HCT116 (cell line): ENCODE results near the gene GABRB3. TPM values are rescaled to one million over a fixed set of nuclear protein-coding genes. Genes with fewer than 3 reads are reported as not detected.

Experiments
- ATAC-seq: fragments of 200-7000 bp; cut with Tn5 transposase; 2 replicates; pipeline ENCODE4 v1.9.1; 2020; ENCODE audit warnings: mild to moderate bottlenecking, moderate library complexity
- BruUV-seq: library from RNA; stranded (reverse); fragments of 400-500 nt; replicated peaks from 2 replicates; lab custom pipeline; 2021; lab: Mats Ljungman, UMichigan
- CTCF ChIA-PET: fragments of 300-600 bp; sonication (Branson Sonifier 250); formaldehyde crosslinking; loops from one replicate; lab custom pipeline; 2021; ENCODE audit warnings: antibody characterized with exemption; lab: Charles Lee
- POLR2A ChIA-PET: fragments of 300-600, 350-600 bp; sonication (Branson Sonifier 250); formaldehyde crosslinking; loops from one replicate; lab custom pipeline; 2021; ENCODE audit warnings: antibody characterized with exemption; lab: Charles Lee
- RAD21 ChIA-PET, 2 experiments: fragments of 300-600 bp; sonication (Branson Sonifier 250); formaldehyde crosslinking; loops; one replicate each; lab custom pipeline; 2023; ENCODE audit warnings: low total read pairs in 2 of 2; ENCODE audit not compliant: uncharacterized antibody in 2 of 2, unreplicated experiment in 2 of 2, low non-redundant PET in 1 of 2; lab: Charles Lee
- DNase-seq: peaks from one replicate; pipeline ENCODE4 v3.0.0-alpha.2; 2010; ENCODE audit warnings: low read depth, low spot score
- H2AFZ ChIP-seq: fragments of 200-600 bp; shearing (Covaris generic), sonication (generic); 2 replicates; pipeline ENCODE4 v1.6.1; 2017; ENCODE audit warnings: low read depth, mixed run types, mixed read lengths, antibody characterized with exemption, low read length; ENCODE audit not compliant: poor library complexity, severe bottlenecking
- H3K27ac ChIP-seq: 2 replicates; pipeline ENCODE4 v1.5.1; 2012; ENCODE audit warnings: low read depth, low read length
- H3K27me3 ChIP-seq: fragments of 200-600 bp; sonication (generic); 2 replicates; pipeline ENCODE4 v1.6.1; 2016; ENCODE audit warnings: mixed run types, low read length, mixed read lengths; ENCODE audit not compliant: insufficient read depth
- H3K36me3 ChIP-seq, 2 experiments: fragments of 200-500 bp in 1 of 2; fragments of 200-600 bp in 1 of 2; sonication (Bioruptor generic) in 1 of 2; sonication (generic) in 1 of 2; 2 replicates each; pipeline versions ENCODE4 v1.5.1 to v1.6.1; 2014 to 2016; ENCODE audit warnings: low read length in 2 of 2, inconsistent platforms in 1 of 2, mixed read lengths in 1 of 2, mixed run types in 1 of 2; ENCODE audit not compliant: insufficient read depth in 2 of 2, control insufficient read depth in 1 of 2
- H3K4me1 ChIP-seq, 2 experiments: fragments of 200-600 bp in 1 of 2; sonication (generic) in 1 of 2; 2 replicates each; pipeline versions ENCODE4 v1.5.1 to v1.6.1; 2012 to 2017; ENCODE audit warnings: low read length in 2 of 2, inconsistent platforms in 1 of 2, mild to moderate bottlenecking in 1 of 2, mixed read lengths in 1 of 2, mixed run types in 1 of 2, moderate library complexity in 1 of 2; ENCODE audit not compliant: insufficient read depth in 2 of 2, control insufficient read depth in 1 of 2
- H3K4me2 ChIP-seq: fragments of 200-600 bp; sonication (generic); 2 replicates; pipeline ENCODE4 v1.6.1; 2017; ENCODE audit warnings: mixed run types, low read length, mixed read lengths
- H3K4me3 ChIP-seq, 2 experiments: fragments of 200-600 bp in 1 of 2; sonication (generic) in 1 of 2; replicated peaks in 1 of 2; 2 replicates each; pipeline ENCODE4 v1.5.1; 2011 to 2016; ENCODE audit warnings: low read length in 2 of 2, control low read depth in 1 of 2, low read depth in 1 of 2, mild to moderate bottlenecking in 1 of 2, mixed read lengths in 1 of 2, mixed run types in 1 of 2
- H3K79me2 ChIP-seq: fragments of 200-600 bp; sonication (generic); 2 replicates; pipeline ENCODE4 v1.6.1; 2017; ENCODE audit warnings: mild to moderate bottlenecking, mixed run types, low read length, moderate library complexity, mixed read lengths; ENCODE audit not compliant: insufficient read depth
- H3K9ac ChIP-seq: fragments of 200-600 bp; sonication (generic); 2 replicates; pipeline ENCODE4 v1.6.1; 2016; ENCODE audit warnings: low read length, mixed read lengths
- H3K9me2 ChIP-seq: fragments of 200-600 bp; sonication (generic), shearing (Covaris generic); 2 replicates; pipeline ENCODE4 v1.6.1; 2017; ENCODE audit warnings: mixed run types, mild to moderate bottlenecking, moderate library complexity; ENCODE audit not compliant: insufficient read depth
- H3K9me3 ChIP-seq, 2 experiments: fragments of 200-500 bp in 1 of 2; fragments of 200-600 bp in 1 of 2; sonication (Bioruptor generic) in 1 of 2; sonication (generic) in 1 of 2; 2 replicates each; pipeline ENCODE4 v1.6.1; 2014 to 2017; ENCODE audit warnings: low read length in 2 of 2, mixed read lengths in 2 of 2, inconsistent platforms in 1 of 2, low read depth in 1 of 2, mild to moderate bottlenecking in 1 of 2, mixed run types in 1 of 2, moderate library complexity in 1 of 2; ENCODE audit not compliant: control insufficient read depth in 1 of 2, insufficient read depth in 1 of 2
- H4K20me1 ChIP-seq: fragments of 200-600 bp; sonication (generic), shearing (Covaris generic); 2 replicates; pipeline ENCODE4 v1.6.1; 2017; ENCODE audit warnings: mixed run types, mild to moderate bottlenecking, moderate library complexity; ENCODE audit not compliant: insufficient read depth
- CEBPB ChIP-seq: IDR thresholded peaks from 2 replicates; pipeline ENCODE4 v1.6.1; 2012; ENCODE audit warnings: low read depth
- EZH2phosphoT487 ChIP-seq: fragments of 200-600 bp; IDR thresholded peaks from 2 replicates; pipeline ENCODE4 v1.6.1; 2018; ENCODE audit warnings: antibody characterized with exemption, borderline replicate concordance
- FOSL1 ChIP-seq: IDR thresholded peaks from 2 replicates; pipeline ENCODE4 v1.6.1; 2012; ENCODE audit warnings: low read depth
- POLR2A ChIP-seq: IDR thresholded peaks from 2 replicates; pipeline ENCODE4 v1.7.0; 2011; ENCODE audit warnings: borderline replicate concordance; ENCODE audit not compliant: insufficient read depth, insufficient read length; ENCODE audit errors: extremely low read depth
- POLR2AphosphoS5 ChIP-seq: IDR thresholded peaks from 2 replicates; pipeline ENCODE4 v1.6.1; 2011; ENCODE audit warnings: mild to moderate bottlenecking, low read depth, low read length, moderate library complexity
- SIN3A ChIP-seq: IDR thresholded peaks from 2 replicates; pipeline ENCODE4 v1.6.1; 2012; ENCODE audit warnings: low read depth
- SP1 ChIP-seq: IDR thresholded peaks from 2 replicates; pipeline ENCODE4 v1.6.1; 2012; ENCODE audit warnings: low read depth
- TCF7L2 ChIP-seq: IDR thresholded peaks from 2 replicates; pipeline ENCODE4 v1.7.0; 2011; ENCODE audit warnings: borderline replicate concordance, inconsistent platforms; ENCODE audit not compliant: insufficient read depth, insufficient read length; ENCODE audit errors: extremely low read depth
- YY1 ChIP-seq: IDR thresholded peaks from 2 replicates; pipeline ENCODE4 v1.6.1; 2011; ENCODE audit warnings: low read length, low read depth, moderate library complexity, mild to moderate bottlenecking; ENCODE audit not compliant: insufficient replicate concordance; ENCODE audit errors: extremely low read depth
- intact Hi-C: fragments of 100-400 bp; cut with micrococcal nuclease; formaldehyde crosslinking; loops from 2 replicates; pipeline ENCODE4 v1.10.0; 2022
- total RNA-seq: library from RNA; stranded (reverse); gene quantifications from one replicate; pipeline ENCODE4 v1.2.1, GENCODE V29; 2021; ENCODE audit not compliant: unreplicated experiment

The GABRB3 gene
- total RNA-seq, 1 experiment from 2014 or later, result 0.52 TPM

DNA sequence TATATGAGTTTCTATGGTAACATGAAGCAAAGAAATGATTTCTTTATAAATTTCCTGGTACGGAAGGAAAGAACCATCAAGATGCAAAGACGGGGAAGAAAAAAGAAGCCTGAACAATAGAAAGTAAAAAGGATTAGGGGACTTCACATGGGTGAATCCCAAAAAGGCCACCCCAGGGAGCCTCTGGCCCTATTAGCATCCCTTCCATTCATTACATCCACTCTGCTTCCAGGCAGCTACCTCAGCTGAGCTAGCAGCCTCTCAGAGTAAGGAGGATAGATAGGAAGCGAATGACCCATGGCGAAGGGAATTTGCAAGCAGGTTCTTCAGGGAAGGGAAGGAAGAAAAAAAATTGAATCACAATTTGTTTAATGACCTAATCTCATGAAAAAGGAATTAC lies 81.6 kb downstream of the GABRB3 start:
- H3K36me3 ChIP-seq, result no peaks in the 10 kb centered on the region
- no peak overlapping the region for H3K27ac ChIP-seq
- H4K20me1 ChIP-seq, result no peaks in the 10 kb centered on the region
- intact Hi-C loops, result no loop called here
- no peak overlapping the region for H3K4me3 ChIP-seq
- H3K9ac ChIP-seq, result no peak overlapping the region
- H3K9me3 ChIP-seq, result peaks cover 25 to 29% of the 10 kb centered on the region in 2 experiments; a peak in 2 of 4 replicates
- no peak for ATAC-seq
- ChIA-PET CTCF (no interaction called here), RAD21 (no interaction called here), POLR2A (no interaction called here)
- H3K27me3 ChIP-seq, result no peaks in the 10 kb centered on the region
- no peak for DNase-seq
- H3K79me2 ChIP-seq, result no peaks in the 10 kb centered on the region
- no peaks in the 10 kb centered on the region for H3K9me2 ChIP-seq
- BruUV-seq, result no TSS peak
- TF ChIP-seq FOSL1 (no peak), POLR2AphosphoS5 (no peak), SP1 (no peak), SIN3A (no peak), EZH2phosphoT487 (no peak), POLR2A (no peak), CEBPB (no peak)
- H3K4me2 ChIP-seq, result no peak overlapping the region
- no peak overlapping the region for H2AFZ ChIP-seq
- no peaks in the 10 kb centered on the region for H3K4me1 ChIP-seq

DNA sequence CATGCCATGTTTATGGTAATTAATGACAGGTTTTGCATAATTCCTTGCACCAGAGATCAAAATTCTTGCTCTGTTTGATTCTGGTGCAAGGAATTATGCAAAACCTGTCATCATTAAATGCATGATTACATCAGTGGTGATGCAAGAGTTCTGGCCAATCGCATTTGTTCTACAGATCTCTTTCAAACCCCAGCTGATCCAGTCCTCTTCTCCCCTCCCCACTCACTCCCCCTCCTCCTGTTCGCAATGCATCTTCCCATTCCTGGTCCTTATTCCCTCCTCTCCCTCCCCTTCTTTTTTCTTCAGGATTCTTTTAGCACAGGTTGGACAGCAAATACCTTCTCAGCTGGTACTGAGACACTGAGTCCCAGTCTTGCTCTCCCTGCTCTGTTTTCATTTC lies 82.1 kb downstream of the GABRB3 start:
- no peak for TF ChIP-seq TCF7L2
- TF ChIP-seq EZH2phosphoT487, result no peak
- TF ChIP-seq POLR2AphosphoS5, result no peak
- TF ChIP-seq YY1, result no peak
- TF ChIP-seq, all 23 proteins: peak for 0
- ChIA-PET POLR2A (no interaction called here), CTCF (no interaction called here), RAD21 (no interaction called here)
- ATAC-seq (no peak), DNase-seq (no peak)
- no peak overlapping the region for H3K27ac ChIP-seq
- intact Hi-C loops, result no loop called here
- peaks cover 25 to 29% of the 10 kb centered on the region in 2 experiments; a peak in 2 of 4 replicates for H3K9me3 ChIP-seq
- no peak overlapping the region for H3K9ac ChIP-seq
- no peaks in the 10 kb centered on the region for H4K20me1 ChIP-seq
- H3K9me2 ChIP-seq, result no peaks in the 10 kb centered on the region
- H3K36me3 ChIP-seq, result no peaks in the 10 kb centered on the region
- H2AFZ ChIP-seq, result no peak overlapping the region
- H3K27me3 ChIP-seq, result no peaks in the 10 kb centered on the region
- H3K79me2 ChIP-seq, result no peaks in the 10 kb centered on the region
- no peak overlapping the region for H3K4me2 ChIP-seq
- no peaks in the 10 kb centered on the region for H3K4me1 ChIP-seq
- H3K4me3 ChIP-seq, result no peak overlapping the region
- BruUV-seq, result no TSS peak
